IPS-20b (cell line): Measurements from ENCODE around the gene PHOX2B.

Source experiments
- H3K27ac ChIP-seq: one replicate; pipeline ENCODE4 v1.5.1; 2013; ENCODE audit warnings: low read length
- H3K27me3 ChIP-seq: 2 replicates; pipeline ENCODE4 v1.6.1; 2013; ENCODE audit warnings: mild to moderate bottlenecking, low read length, inconsistent platforms; ENCODE audit not compliant: insufficient read depth
- H3K36me3 ChIP-seq: 2 replicates; pipeline ENCODE4 v1.6.1; 2013; ENCODE audit warnings: low read depth, mild to moderate bottlenecking, inconsistent platforms, low read length, moderate library complexity; ENCODE audit not compliant: insufficient read depth
- H3K4me1 ChIP-seq: 2 replicates; pipeline ENCODE4 v1.6.1; 2013; ENCODE audit warnings: mild to moderate bottlenecking, control low read depth, inconsistent platforms, low read length, moderate library complexity; ENCODE audit not compliant: insufficient read depth
- H3K4me3 ChIP-seq: 2 replicates; pipeline ENCODE4 v1.5.1; 2013; ENCODE audit warnings: mild to moderate bottlenecking, low read length, inconsistent platforms
- H3K9ac ChIP-seq: 2 replicates; pipeline ENCODE4 v1.6.1; 2013; ENCODE audit warnings: low read depth, mild to moderate bottlenecking, inconsistent platforms, low read length, moderate library complexity
- H3K9me3 ChIP-seq: 2 replicates; pipeline ENCODE4 v1.6.1; 2013; ENCODE audit warnings: mild to moderate bottlenecking, low read depth, low read length, inconsistent platforms; ENCODE audit not compliant: insufficient read depth

The PHOX2B gene

DNA sequence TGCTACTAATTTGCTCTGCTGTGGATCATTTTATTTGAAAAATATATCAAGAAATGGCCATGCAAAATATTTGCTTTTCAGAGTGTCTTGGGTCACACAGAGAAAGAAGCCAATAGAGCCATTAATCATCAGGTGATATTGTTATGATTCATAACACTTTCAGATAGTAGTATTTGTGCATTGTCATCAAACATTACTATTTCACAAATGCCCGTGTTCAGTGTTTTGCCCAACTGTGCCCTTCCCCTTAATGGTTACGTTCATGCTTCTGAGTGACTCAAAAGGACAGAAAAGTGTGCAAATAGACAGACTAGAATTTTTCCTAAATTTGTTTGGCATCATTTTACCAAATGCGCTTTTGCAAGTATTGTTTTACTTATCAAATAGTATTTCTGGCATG is 46.5 kb downstream of the PHOX2B start:
- peaks cover 9% of the 10 kb centered on the region; the same call in 1 of the 2 replicates for H3K27me3 ChIP-seq

GRCh38 chr4:41696763-41697162 is 51.8 kb downstream of the PHOX2B start:
- no peaks in the 10 kb centered on the region for H3K27me3 ChIP-seq
- H3K27ac ChIP-seq = no peak overlapping the region
- no peak overlapping the region for H3K9ac ChIP-seq
- no peaks in the 10 kb centered on the region for H3K36me3 ChIP-seq
- H3K4me3 ChIP-seq = no peak overlapping the region
- H3K4me1 ChIP-seq = no peaks in the 10 kb centered on the region
- no peaks in the 10 kb centered on the region for H3K9me3 ChIP-seq

More for the DNA sequence above, 46.5 kb downstream of the PHOX2B start:
- H3K9ac ChIP-seq = no peak overlapping the region
- no peaks in the 10 kb centered on the region for H3K9me3 ChIP-seq
- no peaks in the 10 kb centered on the region for H3K4me1 ChIP-seq
- no peak overlapping the region for H3K4me3 ChIP-seq
- no peak overlapping the region for H3K27ac ChIP-seq
- H3K36me3 ChIP-seq = no peaks in the 10 kb centered on the region

DNA sequence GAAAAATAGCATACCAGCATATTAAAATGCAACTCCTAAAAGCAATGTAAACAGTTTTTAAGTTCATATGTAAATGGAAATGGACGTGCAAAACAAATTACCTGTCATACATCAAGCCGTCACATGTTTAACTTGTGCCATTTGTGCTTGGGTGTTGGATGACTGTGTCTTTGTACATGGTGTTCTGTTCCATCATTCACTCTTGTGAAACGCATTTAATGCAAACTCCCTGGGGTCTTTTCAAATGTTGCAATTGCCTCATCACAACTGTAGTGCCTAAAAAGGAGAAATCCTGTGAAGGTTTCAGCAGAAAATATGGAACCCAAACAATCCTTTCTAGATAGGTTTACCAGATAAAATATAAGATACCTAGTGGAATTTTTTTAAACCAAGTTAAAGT is 52.4 kb downstream of the PHOX2B start:
- H3K9me3 ChIP-seq = no peaks in the 10 kb centered on the region
- no peak overlapping the region for H3K9ac ChIP-seq
- H3K4me3 ChIP-seq = no peak overlapping the region
- H3K4me1 ChIP-seq = no peaks in the 10 kb centered on the region
- no peaks in the 10 kb centered on the region for H3K27me3 ChIP-seq
- H3K36me3 ChIP-seq = no peaks in the 10 kb centered on the region
- H3K27ac ChIP-seq = no peak overlapping the region
